ENCODE data around the gene SLC6A11.

Gene SLC6A11

GRCh38 chr3:10930666-10931040 is 114.6 kb downstream of the SLC6A11 start:
- no peak for DNase-seq (ENCODE audit: low read depth)

GRCh38 chr3:10932596-10932995 is 116.6 kb downstream of the SLC6A11 start:
- DNase-seq (ENCODE audit: low read depth) = no peak

- DNase-seq (ENCODE audit: low read depth) = no peak
Observed at GRCh38 chr3:10933021-10933420, 117.0 kb downstream of the SLC6A11 start.

- no peak for DNase-seq (ENCODE audit: low read depth)
Observed at GRCh38 chr3:10933470-10933804, 117.4 kb downstream of the SLC6A11 start.

- DNase-seq (ENCODE audit: low read depth) = no peak
Observed at GRCh38 chr3:10933805-10934481, 117.9 kb downstream of the SLC6A11 start.

GRCh38 chr3:10935028-10935427 is 119.0 kb downstream of the SLC6A11 start:
- DNase-seq (ENCODE audit: low read depth) = no peak

- DNase-seq (ENCODE audit: low read depth) = no peak
Observed at GRCh38 chr3:10935846-10936631, 120.0 kb downstream of the SLC6A11 start.

- no peak for DNase-seq (ENCODE audit: low read depth)
Observed at GRCh38 chr3:10936686-10937085, 120.7 kb downstream of the SLC6A11 start.

- no peak for DNase-seq (ENCODE audit: low read depth)
Observed at GRCh38 chr3:10937141-10937825, 121.3 kb downstream of the SLC6A11 start.

DNA sequence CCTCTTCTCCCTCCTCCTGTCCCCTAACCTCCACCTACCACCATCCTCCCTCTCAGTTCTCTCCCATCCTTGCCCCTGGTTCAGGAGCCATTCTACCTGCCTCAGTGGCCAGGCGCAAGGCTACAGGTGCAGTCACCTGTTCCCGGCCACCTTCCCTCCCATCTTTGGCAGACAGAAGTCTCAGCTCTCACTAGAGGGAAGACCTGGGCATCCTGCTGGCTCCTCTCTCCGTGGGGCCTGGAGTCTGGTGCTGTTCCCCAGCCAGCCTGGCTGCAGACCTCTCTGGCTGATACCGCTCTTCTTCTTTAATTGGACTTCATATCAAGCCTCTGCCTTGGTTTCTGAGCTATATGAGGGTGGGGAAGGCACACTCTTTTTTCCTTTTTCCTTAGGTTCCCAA is 123.5 kb downstream of the SLC6A11 start:
- no peak for DNase-seq (ENCODE audit: low read depth)

DNA sequence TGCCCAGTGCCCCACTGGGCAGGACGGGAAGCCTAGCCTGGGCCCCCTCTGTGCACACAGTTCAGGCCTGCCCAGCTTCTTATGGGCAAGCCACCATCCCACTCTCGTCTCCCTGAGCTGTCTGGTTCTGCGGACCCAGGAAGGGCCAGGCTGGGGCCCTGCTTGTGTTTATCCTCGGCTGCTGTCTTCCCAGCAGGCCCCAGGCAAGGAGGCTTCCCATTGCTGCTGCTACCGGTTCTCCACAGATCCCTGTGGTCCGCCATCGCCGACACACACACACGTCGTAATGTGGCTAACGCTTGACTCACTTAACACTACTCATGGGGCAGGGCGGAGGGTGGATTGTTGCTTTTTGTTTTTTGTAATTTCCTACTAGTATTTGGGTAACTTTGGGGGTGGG is 124.1 kb downstream of the SLC6A11 start:
- DNase-seq (ENCODE audit: low read depth) = no peak

DNA sequence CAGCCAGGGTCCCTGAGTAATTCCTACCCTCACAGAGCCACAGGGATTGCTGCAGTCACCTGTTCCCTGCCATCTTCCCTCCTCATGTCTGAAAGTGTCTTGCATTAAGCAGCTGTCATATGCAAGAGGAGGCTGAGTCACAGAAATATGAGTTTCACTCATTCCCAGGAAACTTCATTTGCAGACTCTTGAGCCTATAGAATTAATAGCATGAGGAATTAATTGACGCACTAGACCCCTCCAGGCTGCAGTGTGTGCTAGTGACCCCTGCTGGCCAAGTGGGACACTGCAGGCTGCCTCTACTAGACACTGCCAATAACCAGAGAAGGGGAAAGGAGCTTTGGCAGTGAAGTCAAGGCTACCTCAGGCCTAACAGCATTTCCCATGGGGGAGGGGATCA is 125.9 kb downstream of the SLC6A11 start:
- no peak for DNase-seq (ENCODE audit: low read depth)

- DNase-seq (ENCODE audit: low read depth) = no peak
Observed at GRCh38 chr3:10942690-10943205, 126.7 kb downstream of the SLC6A11 start.

- no peak for DNase-seq (ENCODE audit: low read depth)
Observed at GRCh38 chr3:10944866-10945265, 128.8 kb downstream of the SLC6A11 start.

DNA sequence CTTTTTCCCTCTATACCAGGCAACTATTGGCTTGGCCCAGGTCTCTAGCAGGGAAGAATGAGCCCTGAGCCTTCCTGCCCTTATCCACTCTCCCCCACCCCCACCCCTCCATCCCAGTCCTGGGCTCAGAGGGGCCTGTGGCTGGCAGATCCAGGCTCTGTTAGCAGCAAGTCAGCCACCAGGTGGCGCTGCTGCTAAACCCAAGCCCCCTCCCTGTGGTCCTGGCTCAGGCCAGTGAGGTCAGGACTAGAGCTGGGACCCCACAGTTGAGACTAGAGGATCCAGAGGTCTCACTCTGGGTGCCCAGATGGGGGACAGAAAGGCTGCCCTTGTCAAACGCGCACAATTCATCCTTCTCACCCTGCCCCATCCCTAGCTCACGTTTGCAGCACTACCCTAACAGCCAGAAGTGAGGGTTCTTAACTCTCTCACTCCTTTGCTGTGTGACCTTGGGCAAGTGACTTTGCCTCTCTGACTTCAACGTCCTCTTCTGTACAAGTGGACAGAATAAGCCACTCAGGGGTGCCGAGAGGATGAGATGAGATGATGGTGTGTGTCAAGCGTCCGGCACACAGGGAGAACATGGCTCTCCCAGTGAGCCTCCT is 129.8 kb downstream of the SLC6A11 start:
- DNase-seq (ENCODE audit: low read depth) = no peak

GRCh38 chr3:10946526-10946925 is 130.5 kb downstream of the SLC6A11 start:
- DNase-seq (ENCODE audit: low read depth) = no peak

DNA sequence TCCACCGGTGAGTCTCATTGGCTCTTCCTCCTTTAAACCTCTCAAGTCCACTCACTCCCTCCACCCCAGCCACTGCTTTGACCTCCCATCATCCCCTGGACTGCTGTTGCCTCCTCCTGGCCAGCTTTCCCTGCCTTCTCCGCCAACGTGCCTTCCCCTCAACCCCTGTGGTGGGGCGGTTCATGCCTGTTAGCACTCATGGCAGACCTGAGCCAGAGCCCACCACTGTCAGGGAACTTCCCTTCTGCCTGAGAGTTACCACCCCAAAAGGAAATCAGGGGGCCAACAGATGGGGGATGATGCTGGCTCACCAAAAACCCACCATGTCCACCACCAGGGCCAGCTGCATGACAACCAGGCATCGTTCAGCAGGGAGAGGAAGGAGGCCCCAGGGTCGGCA is 132.3 kb downstream of the SLC6A11 start:
- DNase-seq (ENCODE audit: low read depth) = no peak

DNA sequence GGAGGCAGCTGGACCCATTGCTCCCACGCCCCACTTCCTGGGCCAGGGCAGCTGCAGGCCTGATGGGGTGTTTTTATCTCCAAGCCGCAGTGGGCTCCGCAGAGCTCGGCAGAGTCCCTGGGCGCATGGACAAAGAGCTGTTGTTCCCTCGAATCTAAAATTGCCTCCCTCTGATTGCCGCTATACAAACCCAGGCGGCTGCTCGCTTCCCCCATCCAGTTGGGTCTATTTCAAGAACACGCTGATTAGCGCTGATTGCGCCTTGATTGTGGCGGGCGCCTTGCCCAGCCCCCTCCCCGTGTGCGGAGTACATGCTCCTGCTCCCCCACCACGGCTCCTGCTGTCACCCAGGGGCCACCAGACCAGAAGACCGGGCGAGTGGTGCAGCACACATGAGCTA is 133.2 kb downstream of the SLC6A11 start:
- no peak for DNase-seq (ENCODE audit: low read depth)

DNA sequence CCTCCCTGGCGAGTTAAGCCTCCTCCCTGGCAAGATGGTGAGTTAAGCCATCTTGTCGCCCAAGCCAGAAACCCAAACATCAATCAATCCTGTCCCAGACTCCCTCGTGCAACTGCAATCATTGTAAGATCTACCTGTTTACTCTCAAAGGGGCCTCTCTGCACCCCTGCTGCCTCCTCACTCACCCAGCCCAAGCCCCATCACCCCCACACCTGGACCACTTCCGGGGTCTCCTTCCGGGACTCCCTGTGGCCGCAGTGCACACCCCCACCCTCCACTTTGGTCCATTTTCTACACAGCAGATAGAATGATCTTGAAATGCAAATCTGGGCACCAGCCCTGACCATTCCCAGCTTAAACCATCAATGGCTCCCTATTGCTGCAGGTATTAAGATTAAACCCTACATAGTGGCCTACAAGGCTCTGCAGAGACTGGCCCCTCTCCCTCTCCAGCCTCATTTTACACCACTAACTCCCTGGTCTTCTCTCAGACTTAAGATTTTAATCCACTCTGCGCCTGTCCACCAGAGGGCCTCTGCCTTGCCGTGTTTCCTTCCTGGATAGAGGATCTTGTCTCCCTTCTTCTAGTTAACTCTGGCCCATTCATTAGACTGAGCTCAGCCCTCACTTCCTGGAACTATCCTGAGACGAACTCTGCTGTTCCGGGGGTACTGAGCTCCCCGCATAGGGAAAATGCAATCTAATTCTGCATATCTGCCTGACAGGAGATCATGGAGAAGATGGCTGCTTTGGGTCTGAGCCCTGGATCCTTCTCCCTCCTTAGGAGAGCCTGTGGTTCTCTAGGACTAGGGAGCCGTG is 134.7 kb downstream of the SLC6A11 start:
- peak; percentile 19 for DNase-seq (ENCODE audit: low read depth)

DNA sequence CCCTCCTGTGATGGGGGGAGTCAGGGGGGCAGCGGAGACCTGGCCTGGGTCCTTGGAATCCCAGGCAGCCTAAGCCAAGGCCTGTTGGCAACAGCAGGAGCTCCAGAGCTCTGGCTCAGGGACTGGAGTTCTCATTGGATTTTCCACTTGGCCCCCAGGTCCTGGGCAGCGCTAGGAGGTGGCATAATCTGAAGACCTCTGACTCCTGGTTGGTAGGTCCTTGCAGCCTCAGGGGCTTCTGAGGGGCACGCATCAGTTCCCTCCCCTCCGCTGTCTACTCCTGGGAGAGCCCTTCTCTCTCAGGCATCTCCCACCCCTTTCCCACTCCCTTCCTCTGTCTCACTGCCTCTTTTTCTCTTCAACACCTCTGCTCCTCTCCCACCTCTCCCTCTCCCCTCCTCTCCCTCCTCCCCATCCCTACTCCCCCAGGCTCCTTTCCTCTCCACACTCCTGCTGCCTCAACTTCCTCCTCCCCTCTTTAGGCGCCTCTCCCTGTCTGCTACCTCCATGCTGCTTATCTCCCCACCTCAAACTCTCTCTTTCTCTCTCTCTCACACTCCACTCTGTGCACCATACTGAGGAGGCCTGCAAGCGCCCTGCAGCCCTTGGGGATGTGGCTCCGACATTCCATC is 135.4 kb downstream of the SLC6A11 start:
- DNase-seq (ENCODE audit: low read depth) = no peak

GRCh38 chr3:10952525-10952924 is 136.5 kb downstream of the SLC6A11 start:
- no peak for DNase-seq (ENCODE audit: low read depth)

Measured in fibroblast of gingiva (primary cell).